HEK293 (cell line): ENCODE measurements around the gene ZNF644.

ENCODE experiments used
- CTCF ChIA-PET: fragments of 350-600 bp; formaldehyde crosslinking; extraction: SDS; loops from one replicate; lab custom pipeline; 2021; ENCODE audit warnings: antibody characterized with exemption; lab: Yijun Ruan, JAX
- POLR2A ChIA-PET: fragments of 300-600 bp; formaldehyde crosslinking; extraction: SDS; loops from one replicate; lab custom pipeline; 2020; ENCODE audit warnings: antibody characterized with exemption, inconsistent platforms; lab: Yijun Ruan, JAX
- H3K27ac ChIP-seq: fragments of 200-500 bp; sonication (Bioruptor generic); 2 replicates; pipeline ENCODE4 v1.5.1; 2014; ENCODE audit warnings: low read depth, low read length, control low read depth, inconsistent platforms; ENCODE audit errors: extremely low read depth
- H3K36me3 ChIP-seq, 2 experiments: fragments of 200-500 bp in 1 of 2; sonication (Bioruptor generic) in 1 of 2; 1 replicate in 1 of 2; 2 replicates in 1 of 2; pipeline ENCODE4 v1.5.1; 2014 to 2017; ENCODE audit warnings: inconsistent platforms in 2 of 2, low read length in 2 of 2; ENCODE audit not compliant: control insufficient read depth in 2 of 2, insufficient read depth in 1 of 2
- H3K4me1 ChIP-seq: fragments of 200-500 bp; sonication (Bioruptor generic); 2 replicates; pipeline ENCODE4 v1.5.1; 2014; ENCODE audit warnings: mild to moderate bottlenecking, low read length, inconsistent platforms; ENCODE audit not compliant: control insufficient read depth, insufficient read depth
- H3K4me3 ChIP-seq: 2 replicates; pipeline ENCODE4 v1.5.1; 2011; ENCODE audit warnings: low read depth, mild to moderate bottlenecking, control low read depth, low read length, moderate library complexity
- H3K9me3 ChIP-seq: fragments of 200-500 bp; sonication (Bioruptor generic); 2 replicates; pipeline ENCODE4 v1.5.1; 2014; ENCODE audit warnings: low read depth, low read length, inconsistent platforms; ENCODE audit not compliant: control insufficient read depth, insufficient read depth
- BCL11A ChIP-seq: fragments of 450-650 bp; formaldehyde crosslinking; IDR thresholded peaks from 2 replicates; pipeline ENCODE4 v1.5.1; 2016; ENCODE audit warnings: low read depth, missing biosample characterization, missing genetic modification characterization
- HOXA7 ChIP-seq: sonication (generic); formaldehyde crosslinking; IDR thresholded peaks from 2 replicates; pipeline ENCODE4 v1.8.1; 2022; ENCODE audit warnings: missing genetic modification reagents, borderline replicate concordance
- KLF8 ChIP-seq: fragments of 450-650 bp; formaldehyde crosslinking; IDR thresholded peaks from 2 replicates; pipeline ENCODE4 v1.5.1; 2016; ENCODE audit warnings: missing biosample characterization, missing genetic modification characterization
- SCRT2 ChIP-seq: fragments of 450-650 bp; formaldehyde crosslinking; IDR thresholded peaks from 2 replicates; pipeline ENCODE4 v1.5.1; 2016; ENCODE audit warnings: missing biosample characterization, missing genetic modification characterization
- SP3 ChIP-seq: fragments of 450-650 bp; formaldehyde crosslinking; IDR thresholded peaks from 2 replicates; pipeline ENCODE4 v1.5.1; 2016; ENCODE audit warnings: missing biosample characterization, missing genetic modification characterization
- YY1 ChIP-seq: fragments of 450-650 bp; formaldehyde crosslinking; IDR thresholded peaks from 2 replicates; pipeline ENCODE4 v1.5.1; 2018; ENCODE audit warnings: missing biosample characterization, missing genetic modification characterization
- YY2 ChIP-seq: fragments of 450-650 bp; formaldehyde crosslinking; IDR thresholded peaks from 2 replicates; pipeline ENCODE4 v1.5.1; 2016; ENCODE audit warnings: missing biosample characterization, missing genetic modification characterization
- ZBTB26 ChIP-seq: fragments of 450-650 bp; formaldehyde crosslinking; optimal IDR thresholded peaks from 2 replicates; pipeline ENCODE3; 2016; ENCODE audit warnings: missing biosample characterization, mild to moderate bottlenecking, missing genetic modification characterization
- ZNF112 ChIP-seq: fragments of 450-650 bp; formaldehyde crosslinking; IDR thresholded peaks from 2 replicates; pipeline ENCODE4 v1.5.0; 2017; ENCODE audit warnings: missing biosample characterization, missing genetic modification characterization
- ZNF202 ChIP-seq: fragments of 450-650 bp; formaldehyde crosslinking; IDR thresholded peaks from 2 replicates; pipeline ENCODE4 v1.5.1; 2016; ENCODE audit warnings: missing biosample characterization, missing genetic modification characterization, borderline replicate concordance
- ZNF324 ChIP-seq: fragments of 450-650 bp; formaldehyde crosslinking; IDR thresholded peaks from 2 replicates; pipeline ENCODE4 v1.5.1; 2016; ENCODE audit warnings: missing biosample characterization, missing genetic modification characterization
- ZNF398 ChIP-seq: fragments of 450-650 bp; formaldehyde crosslinking; IDR thresholded peaks from 2 replicates; pipeline ENCODE4 v1.5.1; 2017; ENCODE audit warnings: missing biosample characterization, missing genetic modification characterization
- ZNF426 ChIP-seq: fragments of 450-650 bp; formaldehyde crosslinking; IDR thresholded peaks from 2 replicates; pipeline ENCODE4 v1.5.1; 2017; ENCODE audit warnings: missing biosample characterization, missing genetic modification characterization, mild to moderate bottlenecking, inconsistent platforms, moderate library complexity
- ZNF548 ChIP-seq: fragments of 450-650 bp; formaldehyde crosslinking; IDR thresholded peaks from 2 replicates; pipeline ENCODE4 v1.5.1; 2016; ENCODE audit warnings: missing biosample characterization, missing genetic modification characterization
- ZNF561 ChIP-seq: fragments of 450-650 bp; IDR thresholded peaks from 2 replicates; pipeline ENCODE4 v1.5.1; 2018; ENCODE audit warnings: missing biosample characterization, missing genetic modification characterization, borderline replicate concordance
- ZNF747 ChIP-seq: fragments of 450-650 bp; formaldehyde crosslinking; IDR thresholded peaks from 2 replicates; pipeline ENCODE4 v1.5.1; 2016; ENCODE audit warnings: missing biosample characterization, missing genetic modification characterization
- TF ChIP-seq, protein P1 (sequence below): fragments of 450-650 bp; IDR thresholded peaks from 2 replicates; pipeline ENCODE4 v1.5.1; 2018; ENCODE audit warnings: missing biosample characterization, mild to moderate bottlenecking, missing genetic modification characterization

ZNF644 gene

DNA sequence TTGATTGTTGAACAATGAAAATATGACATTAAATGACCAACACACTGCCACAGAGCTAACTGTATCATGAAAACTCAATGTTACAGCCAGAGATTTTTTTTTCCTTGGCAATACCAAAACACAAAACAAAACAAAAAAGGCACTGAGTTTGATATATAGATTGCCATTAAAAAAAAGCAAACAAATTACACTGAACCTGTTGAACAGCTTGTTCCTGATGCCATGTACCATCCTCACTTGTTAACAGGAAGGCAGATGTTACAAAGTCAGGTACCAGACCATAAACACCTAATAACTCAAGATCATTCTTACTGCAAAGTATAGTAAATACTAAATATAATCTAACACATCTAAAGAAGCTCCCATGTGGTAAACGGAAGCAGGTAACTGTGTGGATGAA, 75.2 kb downstream of the ZNF644 start:
- CTCF ChIA-PET = interaction anchor here (0.9 to 1.0 kb wide), 2 partner anchors 10 to 219 kb away, joined by 3 read pairs; no protein-coding TSS in a partner anchor
- TF ChIP-seq YY1 (tag by site-specific recombination) (no peak), SCRT2 (peak; percentile 61; the same call in 1 of the 2 replicates)
- no peaks in the 10 kb centered on the region for H3K4me1 ChIP-seq
- POLR2A ChIA-PET = no interaction called here
- H3K4me3 ChIP-seq = no peak overlapping the region
- H3K36me3 ChIP-seq = peaks cover 0 to 7% of the 10 kb centered on the region in 2 experiments; a peak in 1 of 3 replicates
- H3K9me3 ChIP-seq = no peaks in the 10 kb centered on the region
- no peak overlapping the region for H3K27ac ChIP-seq

GRCh38 chr1:90945287-90945686, 76.5 kb downstream of the ZNF644 start:
- Histone ChIP-seq H3K27ac (no peak overlapping the region), H3K9me3 (no peaks in the 10 kb centered on the region), H3K4me1 (no peaks in the 10 kb centered on the region), H3K36me3 (peaks cover 0 to 19% of the 10 kb centered on the region in 2 experiments; a peak in 1 of 3 replicates), H3K4me3 (no peak overlapping the region)
- CTCF ChIA-PET = interaction anchor here (0.6 to 1.8 kb wide), 2 partner anchors 144 to 220 kb away, joined by 6 to 7 read pairs; no protein-coding TSS in a partner anchor
- POLR2A ChIA-PET = no interaction called here
- no peak for TF ChIP-seq ZNF112

- Histone ChIP-seq H3K27ac (no peak overlapping the region), H3K9me3 (no peaks in the 10 kb centered on the region), H3K4me1 (no peaks in the 10 kb centered on the region), H3K36me3 (peaks cover 0 to 27% of the 10 kb centered on the region in 2 experiments; a peak in 1 of 3 replicates), H3K4me3 (no peak overlapping the region)
- TF ChIP-seq SCRT2 (no peak), ZNF398 (tag by site-specific recombination) (no peak)
- ChIA-PET POLR2A (no interaction called here), CTCF (interaction anchor here (1.8 kb wide), 1 partner anchor 222 kb away, joined by 6 read pairs; no protein-coding TSS in a partner anchor)
Measured at GRCh38 chr1:90943966-90944365, 77.9 kb downstream of the ZNF644 start.

DNA sequence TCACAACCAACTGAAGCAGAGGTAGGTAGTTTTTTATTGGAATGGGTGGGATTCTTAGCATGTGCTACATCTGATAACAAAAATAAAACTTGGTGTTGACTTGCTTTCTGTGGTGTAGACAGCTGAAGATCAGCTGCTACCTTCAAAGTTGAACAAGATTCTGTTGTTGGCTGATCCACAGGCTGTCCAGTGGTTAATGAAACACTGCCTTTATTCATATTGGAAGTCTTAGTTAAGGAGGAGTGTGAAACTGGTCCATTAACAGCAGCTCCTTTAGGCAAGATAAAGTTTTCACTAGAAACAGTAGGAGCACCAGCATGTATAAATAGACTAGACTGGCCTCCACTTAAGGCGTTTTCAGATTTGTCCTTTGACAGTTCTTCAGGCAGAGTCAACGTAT, 81.1 kb downstream of the ZNF644 start:
- CTCF ChIA-PET = no interaction called here
- no peaks in the 10 kb centered on the region for H3K4me1 ChIP-seq
- no peak overlapping the region for H3K27ac ChIP-seq
- POLR2A ChIA-PET = no interaction called here
- no peak overlapping the region for H3K4me3 ChIP-seq
- no peak for TF ChIP-seq ZNF202 (tag by site-specific recombination)
- TF ChIP-seq ZNF324 (tag by site-specific recombination) = no peak
- TF ChIP-seq, all 188 proteins: peak for 0
- Histone ChIP-seq H3K9me3 (no peaks in the 10 kb centered on the region), H3K36me3 (peaks cover 0 to 35% of the 10 kb centered on the region in 2 experiments; a peak in 1 of 3 replicates)

DNA sequence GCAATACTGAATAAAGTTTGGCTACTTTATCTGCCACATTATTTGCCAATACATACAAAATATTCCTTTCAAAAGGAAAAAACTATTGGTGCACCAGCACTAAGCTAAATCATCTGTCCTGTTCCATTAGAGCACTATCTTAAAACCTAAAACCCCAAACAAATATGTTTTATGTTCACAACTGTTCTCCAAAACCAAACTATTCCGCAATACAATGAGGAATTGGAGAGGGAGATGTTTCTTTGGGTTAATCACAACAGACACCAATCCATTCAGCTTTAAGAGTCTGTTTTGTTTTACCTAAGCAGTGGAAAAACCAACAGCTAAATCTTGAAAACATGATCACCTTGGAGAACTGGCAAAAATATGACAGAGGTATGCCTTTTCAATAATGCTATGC, 85.1 kb downstream of the ZNF644 start:
- Histone ChIP-seq H3K4me3 (no peak overlapping the region), H3K36me3 (peaks cover 0 to 36% of the 10 kb centered on the region in 2 experiments; a peak in 1 of 3 replicates), H3K4me1 (no peaks in the 10 kb centered on the region), H3K9me3 (no peaks in the 10 kb centered on the region), H3K27ac (no peak overlapping the region)
- CTCF ChIA-PET = interaction anchor here (0.6 to 2.8 kb wide), 3 partner anchors 10 to 228 kb away, joined by 3 to 11 read pairs (median 3); no protein-coding TSS in a partner anchor
- TF ChIP-seq YY2 (no peak), ZNF561 (tag by site-specific recombination) (no peak), ZNF548 (tag by site-specific recombination) (no peak), SP3 (tag by site-specific recombination) (no peak), ZNF426 (tag by site-specific recombination) (no peak), KLF8 (tag by site-specific recombination) (no peak), ZBTB26 (tag by site-specific recombination) (no peak), HOXA7 (no peak), BCL11A (tag by site-specific recombination) (no peak), ZNF747 (tag by site-specific recombination) (no peak)
- TF ChIP-seq, protein P1, sequence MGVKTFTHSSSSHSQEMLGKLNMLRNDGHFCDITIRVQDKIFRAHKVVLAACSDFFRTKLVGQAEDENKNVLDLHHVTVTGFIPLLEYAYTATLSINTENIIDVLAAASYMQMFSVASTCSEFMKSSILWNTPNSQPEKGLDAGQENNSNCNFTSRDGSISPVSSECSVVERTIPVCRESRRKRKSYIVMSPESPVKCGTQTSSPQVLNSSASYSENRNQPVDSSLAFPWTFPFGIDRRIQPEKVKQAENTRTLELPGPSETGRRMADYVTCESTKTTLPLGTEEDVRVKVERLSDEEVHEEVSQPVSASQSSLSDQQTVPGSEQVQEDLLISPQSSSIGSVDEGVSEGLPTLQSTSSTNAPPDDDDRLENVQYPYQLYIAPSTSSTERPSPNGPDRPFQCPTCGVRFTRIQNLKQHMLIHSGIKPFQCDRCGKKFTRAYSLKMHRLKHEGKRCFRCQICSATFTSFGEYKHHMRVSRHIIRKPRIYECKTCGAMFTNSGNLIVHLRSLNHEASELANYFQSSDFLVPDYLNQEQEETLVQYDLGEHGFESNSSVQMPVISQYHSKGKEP (tag by site-specific recombination) = no peak
- POLR2A ChIA-PET = no interaction called here
